ENCODE results near the gene PRKG1.

The PRKG1 gene

DNA sequence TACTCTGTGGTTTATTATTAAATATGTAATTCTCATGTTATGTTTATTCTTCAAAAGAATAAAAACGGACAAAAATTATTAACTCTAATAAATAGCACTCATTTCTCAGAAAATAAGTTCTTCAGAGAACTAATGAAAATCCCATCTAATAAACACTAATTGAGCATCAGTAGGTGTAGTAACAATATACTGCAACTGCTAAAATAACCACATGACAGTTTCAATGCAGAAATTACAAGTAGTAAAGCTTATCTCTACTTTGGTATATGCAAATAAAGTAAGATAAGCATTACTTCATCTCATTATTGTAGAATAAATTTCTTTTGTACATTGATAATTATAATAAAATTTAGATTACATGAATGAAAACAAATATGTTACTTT is 1183.4 kb downstream of the PRKG1 start:
- DNase-seq (ENCODE audit: low read depth in 2 of 2): no peak

DNA sequence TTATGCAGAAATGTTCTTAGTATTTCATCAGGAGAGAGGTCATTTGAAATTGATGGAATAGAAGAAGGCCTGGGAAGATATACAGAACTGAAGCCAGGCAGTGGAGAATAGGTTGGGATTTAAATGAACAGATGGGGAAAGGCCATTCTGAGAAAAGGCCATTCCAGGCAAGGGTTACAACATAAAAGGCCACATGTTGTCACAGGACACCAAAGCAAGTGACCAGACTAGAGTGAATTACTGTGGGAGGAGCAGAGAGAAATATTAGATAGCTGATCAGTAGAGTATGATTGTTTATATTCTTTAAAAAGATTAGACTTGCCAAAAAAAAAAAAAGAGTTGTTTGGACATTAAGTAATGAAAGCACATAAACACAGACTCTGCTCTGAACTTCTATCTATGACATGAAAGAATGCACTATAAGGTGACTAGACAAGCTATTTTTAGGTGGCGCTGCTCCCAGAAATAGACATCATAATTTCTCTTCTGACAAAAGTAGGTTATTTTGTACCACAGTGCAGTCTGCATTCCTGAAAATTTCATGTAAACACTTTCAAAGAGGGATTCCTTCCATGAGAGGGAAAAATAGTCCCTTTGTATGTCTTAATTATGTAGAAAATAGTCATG is 1184.6 kb downstream of the PRKG1 start:
- no peak for DNase-seq (ENCODE audit: low read depth in 2 of 2)

DNA sequence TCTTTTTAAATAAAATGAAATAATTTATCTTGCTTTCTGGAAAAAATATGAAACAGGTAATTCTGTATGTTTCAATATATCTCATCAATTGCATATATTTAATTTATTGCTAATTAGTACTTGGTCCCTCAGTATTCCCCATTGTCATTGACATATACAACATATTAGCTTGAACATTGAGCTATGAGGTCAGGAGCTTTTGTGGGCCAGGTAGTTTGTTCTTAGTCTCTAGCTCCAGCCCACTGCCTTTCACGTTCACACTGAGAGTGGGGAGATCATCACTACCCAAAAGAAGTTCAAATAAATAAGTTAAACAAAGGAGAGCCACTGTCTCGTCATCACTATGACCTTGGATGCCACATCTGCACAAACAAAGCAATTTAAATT is 1185.1 kb downstream of the PRKG1 start:
- DNase-seq (ENCODE audit: low read depth in 2 of 2): no peak

DNA sequence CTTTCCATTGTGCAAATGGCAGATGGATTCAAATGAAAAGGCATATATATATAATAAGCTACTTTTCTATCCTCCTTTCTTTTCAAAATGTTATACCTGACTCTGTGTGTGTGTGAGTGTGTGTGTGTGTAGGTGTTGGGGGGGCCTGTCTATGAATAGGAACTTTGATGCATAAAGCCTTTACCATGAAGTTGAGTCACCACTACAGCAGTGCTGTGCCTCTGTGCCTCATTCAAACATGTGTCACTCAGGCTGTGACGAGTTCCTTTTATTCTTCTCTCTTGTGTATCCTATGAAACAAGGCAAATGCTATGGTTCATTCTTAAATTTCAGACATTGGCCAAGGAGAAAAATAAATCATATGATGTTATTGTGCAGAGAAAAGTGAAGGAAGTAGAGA is 1187.1 kb downstream of the PRKG1 start:
- DNase-seq (ENCODE audit: low read depth in 2 of 2): no peak

DNA sequence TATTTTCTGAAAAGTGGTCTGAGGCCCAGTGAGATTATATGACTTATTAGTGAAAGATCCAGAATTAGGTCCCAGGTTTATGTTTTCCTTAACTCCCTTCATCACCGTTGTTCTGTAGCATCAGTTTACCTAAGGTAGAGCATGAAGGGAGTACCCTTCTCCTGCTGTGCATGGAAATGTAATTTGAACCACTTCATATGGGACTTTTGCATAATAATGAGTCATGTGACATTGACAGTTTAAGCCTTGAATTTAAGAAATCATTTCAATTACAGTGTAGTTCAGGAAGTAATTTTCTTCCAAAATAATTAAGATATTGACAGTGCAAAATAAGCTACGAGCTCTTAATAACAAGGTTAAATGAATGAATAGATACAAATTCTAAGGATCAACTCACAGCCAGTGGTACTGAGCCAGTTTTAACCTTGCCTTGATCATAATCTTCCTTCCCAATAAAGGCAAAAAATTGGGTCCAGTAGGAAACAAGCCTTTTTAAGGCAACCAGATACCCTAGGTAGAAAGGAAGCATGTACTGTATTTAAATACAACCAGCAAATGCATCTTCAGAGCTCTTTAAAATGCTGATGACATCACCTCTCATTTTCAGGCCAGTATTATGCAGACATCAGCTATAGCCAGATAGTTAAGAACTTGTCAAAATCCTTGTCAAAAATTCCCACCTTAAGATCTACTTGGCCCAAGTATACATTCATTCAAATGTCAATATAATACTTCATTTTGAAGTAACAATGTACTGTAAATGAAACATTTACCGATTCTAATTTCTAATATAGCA is 1191.0 kb downstream of the PRKG1 start:
- no peak for DNase-seq (ENCODE audit: low read depth in 2 of 2)

DNA sequence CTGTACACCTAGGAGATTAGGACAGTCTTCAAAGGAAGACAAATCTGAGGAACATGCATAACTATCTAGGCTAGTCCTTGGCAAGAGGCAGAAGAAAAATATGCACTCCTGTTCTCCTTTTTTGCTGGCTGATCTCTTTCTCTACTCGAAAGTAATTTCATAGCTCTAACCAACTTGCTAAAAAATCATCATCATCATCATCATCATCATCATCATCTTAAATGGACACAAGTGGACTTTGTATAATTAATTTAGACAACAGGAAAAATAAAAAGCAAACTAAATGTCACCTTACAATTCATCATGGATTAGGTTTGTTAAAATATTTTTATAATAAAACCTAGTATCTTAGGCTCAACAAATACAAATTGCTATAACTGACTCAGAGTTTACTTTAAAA is 1192.6 kb downstream of the PRKG1 start:
- no peak for DNase-seq (ENCODE audit: low read depth in 2 of 2)

DNA sequence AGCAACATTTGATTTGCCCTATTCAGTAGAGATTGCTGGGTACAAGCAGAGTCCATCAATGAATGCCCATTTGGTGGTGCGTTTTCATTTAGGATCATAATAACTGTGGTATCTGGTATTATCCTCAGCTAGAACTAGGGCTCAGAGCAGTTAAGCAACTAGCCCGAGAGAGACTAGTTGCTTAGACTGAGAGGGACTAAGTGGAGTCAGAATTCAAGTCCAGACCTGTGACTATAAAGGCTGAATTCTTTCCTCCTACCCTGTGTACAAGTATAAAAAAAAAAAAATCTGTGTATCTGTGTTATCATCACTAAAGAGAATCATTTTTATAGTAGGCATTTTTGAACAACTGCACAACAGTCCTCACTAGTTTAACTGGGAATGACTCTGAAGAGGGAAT is 1194.5 kb downstream of the PRKG1 start:
- DNase-seq (ENCODE audit: low read depth in 2 of 2): no peak

DNA sequence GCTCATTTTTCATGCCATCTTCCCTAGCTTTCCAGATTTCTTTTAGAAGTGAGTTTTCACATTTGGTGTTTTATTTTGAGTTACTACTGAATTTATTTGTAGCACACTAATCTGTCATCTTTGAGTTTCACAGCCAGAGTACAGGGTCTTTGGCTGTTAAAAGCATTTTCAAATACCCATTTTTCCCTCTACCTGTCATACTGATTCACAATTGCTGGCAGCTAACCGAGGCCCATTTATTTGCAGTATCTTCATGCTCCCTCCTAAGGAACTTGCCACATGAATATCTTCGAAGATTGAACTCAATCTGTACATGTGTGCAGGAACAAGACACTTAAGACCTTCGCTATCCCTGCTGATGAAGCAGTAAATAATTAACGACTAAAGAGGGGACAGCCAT is 1194.9 kb downstream of the PRKG1 start:
- DNase-seq (ENCODE audit: low read depth in 2 of 2): no peak

DNA sequence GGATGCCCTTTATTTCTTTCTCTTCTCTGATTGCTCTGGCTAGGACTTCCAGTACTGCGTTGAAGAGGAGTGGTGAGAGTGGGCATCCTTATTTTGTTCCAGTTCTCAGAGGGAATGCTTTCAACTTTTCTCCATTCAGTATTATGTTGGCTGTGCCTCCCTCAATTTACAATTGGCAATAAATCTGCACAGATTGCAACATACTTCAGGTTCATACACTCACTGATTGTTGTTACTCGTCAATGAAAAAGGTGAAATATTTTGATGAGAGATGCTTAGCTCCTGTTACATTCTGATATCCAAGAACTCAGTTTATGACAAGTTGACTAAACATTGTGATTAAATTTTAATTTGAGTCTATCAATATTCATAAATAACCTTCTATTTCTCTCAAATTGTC is 1201.9 kb downstream of the PRKG1 start:
- DNase-seq (ENCODE audit: low read depth in 2 of 2): no peak

DNA sequence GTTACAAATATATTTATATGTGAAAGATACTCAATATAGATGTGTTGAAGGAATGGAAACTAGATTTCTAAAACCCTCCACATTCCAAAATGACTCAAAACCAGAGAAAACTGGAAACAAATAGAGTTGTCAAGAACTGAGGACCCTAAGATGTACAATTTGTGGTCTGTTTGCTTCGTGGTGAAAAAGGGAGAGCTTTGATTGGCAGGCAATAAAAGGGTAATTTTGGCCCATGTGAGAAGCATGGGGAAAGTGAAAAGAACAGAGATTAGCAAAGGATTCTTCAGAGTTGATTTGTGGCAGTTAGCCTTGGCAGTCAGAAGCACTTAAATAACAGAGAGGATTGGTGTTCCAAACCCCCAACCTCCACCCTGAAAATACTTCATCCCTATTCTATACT is 1202.7 kb downstream of the PRKG1 start:
- no peak for DNase-seq (ENCODE audit: low read depth in 2 of 2)

DNA sequence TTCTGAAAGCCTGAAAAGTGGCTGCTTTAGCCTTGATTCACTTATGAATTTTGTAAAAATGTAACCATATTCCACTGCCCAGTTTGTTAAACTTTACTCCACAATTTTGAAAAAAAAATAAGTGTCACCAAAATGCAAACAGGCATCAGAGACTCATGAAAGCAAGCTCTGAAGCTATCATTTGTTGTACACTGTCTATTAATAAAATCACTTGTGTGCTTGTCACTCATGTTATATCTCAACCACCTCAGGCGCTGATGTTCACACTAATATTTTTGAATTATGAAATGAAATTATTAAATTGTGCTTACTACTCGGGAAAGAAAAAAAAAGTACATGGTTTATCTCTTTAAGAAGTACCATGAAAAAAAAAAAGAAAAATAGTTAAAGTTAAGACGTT is 1205.3 kb downstream of the PRKG1 start:
- no peak for DNase-seq (ENCODE audit: low read depth in 2 of 2)

DNA sequence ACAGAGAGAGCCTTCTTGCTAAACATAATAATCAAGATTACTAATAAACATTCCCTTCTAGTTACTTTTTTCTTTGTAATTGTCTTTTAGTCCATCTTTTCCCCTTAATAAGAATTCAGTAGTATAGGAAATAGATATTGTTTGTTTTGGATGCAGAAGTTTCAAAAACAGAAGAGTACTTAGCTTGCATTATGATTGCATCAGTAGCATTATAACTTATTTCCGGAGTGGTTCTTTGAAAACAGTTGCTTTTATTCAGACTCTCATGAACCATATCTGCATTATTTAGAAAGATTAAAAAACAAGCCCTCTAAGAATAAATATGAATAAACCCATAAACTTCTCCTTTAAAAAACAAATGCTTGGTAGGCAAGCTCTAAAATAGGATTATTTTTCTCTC is 1205.8 kb downstream of the PRKG1 start:
- DNase-seq (ENCODE audit: low read depth in 2 of 2): no peak

DNA sequence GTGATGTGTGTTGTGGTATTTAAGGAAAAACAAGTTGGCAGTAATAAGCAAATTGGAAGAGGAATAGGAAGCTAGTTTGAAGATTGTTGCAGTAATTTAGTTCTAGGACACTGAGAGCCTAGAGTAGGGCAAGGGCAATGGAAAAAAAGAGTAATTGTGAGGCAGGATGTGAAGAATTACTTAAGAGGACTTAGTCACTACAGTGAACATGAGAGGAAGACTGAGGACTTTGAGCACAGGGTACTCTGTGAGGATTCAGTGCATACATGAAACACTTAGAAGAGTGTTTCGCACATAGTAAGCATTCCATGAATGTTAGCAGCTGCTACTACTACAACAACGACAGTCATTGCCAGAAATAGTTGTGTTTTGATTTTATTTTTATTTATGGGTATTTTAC is 1208.9 kb downstream of the PRKG1 start:
- no peak for DNase-seq (ENCODE audit: low read depth in 2 of 2)

DNA sequence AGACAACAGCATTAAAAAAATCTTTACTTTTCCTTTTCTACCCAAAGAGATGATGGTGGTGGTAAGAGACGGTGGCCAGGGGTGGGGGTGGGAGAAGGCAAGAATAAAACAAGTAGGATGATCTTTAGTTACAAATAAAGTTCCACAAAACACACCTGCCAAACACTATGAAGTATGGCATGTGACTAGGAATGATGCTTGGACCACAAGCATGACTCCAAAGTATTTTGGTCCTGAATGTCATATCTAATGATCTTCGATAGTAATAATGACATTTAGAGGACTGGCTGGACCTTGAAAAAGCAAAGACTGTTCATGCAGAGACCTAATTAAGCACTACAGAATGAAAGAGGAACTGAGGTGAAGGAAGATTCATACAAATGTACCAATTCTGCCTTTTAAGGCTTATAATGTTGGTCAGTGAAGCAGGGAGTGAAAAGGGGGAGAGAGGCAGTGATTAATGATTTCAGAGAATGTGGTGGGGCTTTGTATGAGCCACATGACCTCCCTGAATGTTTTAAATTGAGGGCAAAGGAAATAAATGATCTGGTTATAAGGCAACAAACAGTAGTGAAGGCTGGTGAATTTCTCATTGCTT is 1210.2 kb downstream of the PRKG1 start:
- no peak for DNase-seq (ENCODE audit: low read depth in 2 of 2)

DNA sequence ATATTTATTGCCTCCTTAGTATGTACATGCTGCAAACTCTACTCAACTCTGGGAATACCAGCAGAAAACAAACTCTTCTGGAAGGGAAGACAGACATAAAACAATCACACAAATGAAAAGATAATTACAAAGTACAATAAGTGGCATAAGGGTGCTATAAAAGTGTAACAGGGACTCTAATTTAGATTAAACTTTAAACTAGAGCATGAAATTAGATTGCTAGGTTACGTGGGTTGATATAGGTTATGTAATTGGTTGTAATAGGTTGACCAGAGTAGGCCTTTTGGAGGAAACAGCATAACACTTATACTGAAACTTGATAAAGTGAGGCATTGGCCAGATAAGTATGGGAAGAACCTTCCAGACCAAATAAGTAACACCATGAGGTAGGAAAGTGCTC is 1213.6 kb downstream of the PRKG1 start:
- DNase-seq (ENCODE audit: low read depth in 2 of 2): no peak

DNA sequence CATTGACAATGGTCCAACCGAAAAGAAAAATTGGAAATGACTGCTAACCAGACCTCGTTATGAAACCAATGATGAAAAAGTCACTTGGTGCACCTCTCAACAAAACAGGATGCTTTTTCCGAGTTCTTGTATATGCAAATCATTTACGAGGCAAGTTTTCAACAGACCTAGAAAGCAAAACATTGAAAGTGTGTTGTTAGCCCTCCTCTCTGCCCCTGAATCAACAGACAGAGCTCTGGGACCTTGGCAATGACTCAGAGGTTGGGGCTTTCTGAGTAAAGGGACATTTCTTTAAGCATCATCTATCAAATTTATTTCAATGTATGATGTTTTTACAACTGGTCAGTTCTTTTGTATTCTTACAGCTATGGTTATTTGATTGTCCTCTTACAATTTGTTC is 1223.5 kb downstream of the PRKG1 start:
- DNase-seq (ENCODE audit: low read depth in 2 of 2): no peak

DNA sequence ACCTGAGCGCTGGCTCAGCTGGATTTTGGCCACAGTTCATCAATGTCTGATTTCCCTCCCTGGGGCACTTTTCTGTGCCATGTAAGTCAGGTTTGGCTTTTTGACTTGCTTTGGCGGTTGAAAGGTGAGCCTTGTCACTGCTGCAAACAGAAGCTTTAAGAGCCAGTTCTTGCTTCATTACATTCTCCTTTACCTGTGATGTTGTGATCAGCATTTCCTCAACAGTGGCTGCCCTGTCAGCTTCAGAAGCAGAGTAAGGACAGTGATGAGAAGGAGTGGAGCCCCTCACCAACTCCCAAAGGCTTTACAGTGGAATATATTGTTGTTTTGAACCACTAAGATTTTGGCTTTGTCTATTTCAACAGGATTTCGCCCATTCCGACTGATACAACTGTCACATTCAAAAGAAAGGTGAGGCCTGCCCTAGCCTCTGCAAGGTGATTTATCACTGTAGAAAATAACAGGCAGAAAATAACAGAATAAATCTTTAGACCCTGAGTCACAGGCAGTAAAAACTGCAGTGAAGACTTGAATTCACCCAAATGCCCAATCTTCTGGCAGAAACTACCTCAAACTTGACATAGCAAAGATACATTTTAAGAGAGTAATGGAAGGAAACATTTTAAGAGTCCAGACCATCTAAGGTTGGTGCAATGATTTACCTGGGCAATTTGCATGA is 1226.5 kb downstream of the PRKG1 start:
- DNase-seq (ENCODE audit: low read depth in 2 of 2): no peak

DNA sequence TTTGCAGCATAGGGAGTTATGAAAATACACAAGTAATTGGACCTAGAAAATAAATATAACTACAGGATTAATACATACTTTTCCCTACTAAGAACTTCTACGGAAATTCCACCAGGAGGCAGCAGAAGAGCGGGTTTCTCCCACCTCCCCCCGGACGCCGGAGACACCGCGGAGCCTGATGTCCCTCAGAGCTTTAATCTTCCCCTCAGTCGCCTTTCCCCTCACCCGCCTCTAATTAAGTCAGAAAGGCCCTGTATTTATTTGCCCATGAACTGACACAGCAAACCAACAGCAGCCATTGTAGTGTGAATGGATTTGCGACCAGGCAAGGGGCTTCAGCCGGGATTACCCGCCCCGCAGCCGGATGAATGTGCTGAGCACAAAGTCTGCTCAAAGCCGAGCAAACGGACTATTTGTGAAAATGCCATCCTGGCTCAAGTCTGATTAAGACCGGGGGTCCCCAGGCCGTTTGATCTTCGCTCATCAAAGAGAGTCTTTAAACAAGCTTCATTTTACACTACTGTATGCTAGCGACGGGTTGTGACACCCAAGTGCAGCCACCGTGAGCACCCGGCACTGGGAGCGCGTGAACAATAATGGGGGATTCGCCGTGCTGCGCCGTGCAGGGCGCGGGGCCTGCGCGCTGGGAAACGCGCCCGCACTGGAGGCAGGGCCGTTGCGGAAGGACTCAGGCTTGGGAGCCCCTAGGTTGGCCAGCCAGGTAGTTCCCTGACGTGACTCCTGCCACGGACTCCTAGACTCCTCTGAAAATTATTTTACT is 1234.2 kb downstream of the PRKG1 start:
- DNase-seq (ENCODE audit: low read depth in 2 of 2): peak in 1 of 2 donors; percentile 9

DNA sequence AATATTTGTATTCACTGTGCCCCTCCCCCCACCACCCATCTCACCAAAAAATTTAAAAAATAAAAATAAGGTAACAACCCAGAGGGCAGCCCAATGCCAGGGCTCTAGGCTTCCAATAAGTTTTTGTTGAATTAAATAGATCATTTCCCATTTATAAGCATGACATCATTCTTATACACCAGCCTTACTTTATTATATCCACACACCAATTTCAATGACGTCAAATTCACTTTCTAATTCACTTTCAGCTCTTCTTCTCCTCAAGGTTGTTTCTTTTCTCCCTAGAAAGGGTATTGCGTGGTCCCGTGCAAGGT is 1238.6 kb downstream of the PRKG1 start:
- no peak for DNase-seq (ENCODE audit: low read depth in 2 of 2)

DNA sequence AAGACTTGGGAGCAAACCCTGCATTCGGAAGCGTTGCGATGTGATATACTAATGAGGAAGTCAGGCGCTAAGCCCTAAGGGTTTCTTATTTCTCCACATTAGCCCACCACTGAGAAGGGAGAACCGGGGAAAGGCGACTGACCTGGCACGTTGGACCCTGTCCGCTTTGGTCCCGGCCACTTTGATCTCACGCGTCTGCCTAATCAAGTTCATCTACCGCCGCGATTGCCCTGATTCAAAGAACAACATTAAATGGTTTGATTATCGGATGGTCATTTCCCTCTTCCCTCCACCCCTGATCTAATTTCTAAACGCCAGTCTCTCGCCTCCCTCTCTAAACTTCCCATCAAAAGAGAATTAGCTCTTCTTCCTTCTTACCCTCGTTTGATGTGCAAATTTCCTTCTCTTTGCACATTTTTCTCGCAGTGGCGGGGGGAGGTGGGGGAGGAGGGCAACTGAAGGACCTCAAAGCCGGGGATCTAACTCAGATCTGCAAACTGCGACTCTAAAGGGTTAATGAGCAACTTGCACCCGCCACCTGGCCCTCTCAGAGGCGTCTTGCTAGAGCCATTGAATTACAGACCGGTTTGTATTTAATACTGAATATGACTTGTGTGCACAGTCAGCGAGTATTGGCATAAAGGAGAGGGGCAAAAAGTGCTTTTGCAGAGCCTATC is 1239.1 kb downstream of the PRKG1 start:
- no peak for DNase-seq (ENCODE audit: low read depth in 2 of 2)

DNA sequence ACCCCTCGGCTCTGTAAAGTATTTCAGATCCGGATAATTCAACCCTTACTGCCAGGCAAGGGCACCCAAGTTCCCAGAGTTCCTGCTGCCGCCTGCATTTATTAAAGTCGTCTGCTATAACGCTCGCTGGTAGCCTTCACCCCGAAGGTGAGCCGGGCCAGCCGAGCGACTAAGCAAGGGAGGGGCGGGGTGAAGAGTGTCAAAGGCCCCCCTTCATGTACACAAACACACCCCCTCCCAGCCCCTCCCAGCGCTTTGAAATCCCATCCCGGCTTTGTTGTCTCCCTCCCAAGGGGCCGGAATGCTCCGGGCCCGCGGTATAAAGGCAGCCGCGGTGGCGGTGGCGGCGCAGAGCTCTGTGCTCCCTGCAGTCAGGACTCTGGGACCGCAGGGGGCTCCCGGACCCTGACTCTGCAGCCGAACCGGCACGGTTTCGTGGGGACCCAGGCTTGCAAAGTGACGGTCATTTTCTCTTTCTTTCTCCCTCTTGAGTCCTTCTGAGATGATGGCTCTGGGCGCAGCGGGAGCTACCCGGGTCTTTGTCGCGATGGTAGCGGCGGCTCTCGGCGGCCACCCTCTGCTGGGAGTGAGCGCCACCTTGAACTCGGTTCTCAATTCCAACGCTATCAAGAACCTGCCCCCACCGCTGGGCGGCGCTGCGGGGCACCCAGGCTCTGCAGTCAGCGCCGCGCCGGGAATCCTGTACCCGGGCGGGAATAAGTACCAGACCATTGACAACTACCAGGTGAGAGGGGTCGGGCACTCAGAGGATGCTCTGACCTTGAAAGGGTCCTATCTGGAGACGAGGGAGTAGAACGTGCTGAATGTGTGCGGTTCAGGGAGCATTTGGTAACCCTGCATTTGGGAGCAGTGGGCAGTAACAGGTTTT is 1239.9 kb downstream of the PRKG1 start, which contains the start of gene DKK1:
DKK1 (plus strand) TSS at position 349 of the 889 bp plus-strand sequence; CDS start at position 503, 154 bp downstream.
- peak; percentile 14 for DNase-seq (ENCODE audit: low read depth in 2 of 2)
